GM18526 (cell line): ENCODE results near the gene IFIT2.

ENCODE experiments used
- POLR2A ChIP-seq: IDR thresholded peaks from 3 replicates; pipeline ENCODE4 v1.6.1; 2011; ENCODE audit not compliant: insufficient read length; ENCODE audit errors: extremely low read depth

Gene IFIT2

DNA sequence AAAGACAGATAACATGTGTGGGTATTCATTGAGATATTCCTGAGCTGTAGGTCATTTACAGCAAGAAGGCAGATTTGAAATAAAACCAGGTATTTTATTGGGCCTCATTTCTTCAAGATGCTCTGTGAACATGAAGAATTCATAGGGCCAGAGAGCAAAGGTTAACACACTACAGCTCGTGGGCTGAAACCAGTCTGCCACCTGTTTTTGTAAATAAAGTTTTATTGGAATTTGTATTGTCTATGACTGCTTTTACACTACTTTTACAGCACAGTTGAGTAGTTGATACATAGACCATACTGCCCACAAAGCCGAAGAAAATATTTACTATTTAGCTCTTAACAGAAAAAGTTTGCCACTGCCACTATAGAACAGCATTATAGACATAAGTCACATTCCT is 28.2 kb upstream of the IFIT2 start:
- no peak for TF ChIP-seq POLR2A

DNA sequence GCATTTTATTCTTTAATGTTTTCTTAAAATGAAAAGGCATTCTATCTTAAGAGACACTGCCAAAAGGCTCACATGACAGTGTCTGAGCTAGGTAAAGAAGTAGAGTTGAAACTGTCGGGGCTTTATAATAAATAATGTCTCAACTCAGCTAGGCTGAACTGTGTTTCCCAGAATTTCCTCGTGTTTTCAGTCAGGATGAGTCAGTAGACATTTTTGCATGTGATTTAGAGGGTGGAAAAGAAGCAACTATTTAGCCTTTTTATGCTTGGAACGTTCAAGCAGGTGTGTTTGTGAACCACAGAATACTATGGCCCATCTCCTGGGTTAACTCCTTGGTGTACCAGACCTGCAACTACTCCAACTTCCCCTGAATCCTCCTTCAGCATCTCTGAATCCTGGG is 26.9 kb upstream of the IFIT2 start:
- TF ChIP-seq POLR2A = no peak

DNA sequence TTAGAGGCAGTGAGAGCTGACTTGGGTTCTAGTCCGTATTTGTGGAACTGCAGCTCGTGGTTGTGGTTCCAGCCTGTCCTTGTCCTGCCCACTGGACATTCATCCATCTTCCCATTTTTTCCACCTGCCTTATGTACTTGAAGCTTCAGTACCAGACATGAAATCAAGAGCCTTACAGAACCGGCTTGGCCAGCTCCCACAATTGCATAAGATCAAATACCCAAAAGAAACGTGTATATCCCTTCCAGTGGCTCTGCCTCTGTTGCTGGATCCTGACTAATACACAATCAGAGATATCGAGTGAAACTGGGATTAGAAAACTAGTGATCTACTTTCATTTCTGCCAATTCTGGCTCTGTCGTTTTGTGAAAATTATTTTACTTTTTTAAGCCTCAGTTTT is 26.5 kb upstream of the IFIT2 start:
- no peak for TF ChIP-seq POLR2A

DNA sequence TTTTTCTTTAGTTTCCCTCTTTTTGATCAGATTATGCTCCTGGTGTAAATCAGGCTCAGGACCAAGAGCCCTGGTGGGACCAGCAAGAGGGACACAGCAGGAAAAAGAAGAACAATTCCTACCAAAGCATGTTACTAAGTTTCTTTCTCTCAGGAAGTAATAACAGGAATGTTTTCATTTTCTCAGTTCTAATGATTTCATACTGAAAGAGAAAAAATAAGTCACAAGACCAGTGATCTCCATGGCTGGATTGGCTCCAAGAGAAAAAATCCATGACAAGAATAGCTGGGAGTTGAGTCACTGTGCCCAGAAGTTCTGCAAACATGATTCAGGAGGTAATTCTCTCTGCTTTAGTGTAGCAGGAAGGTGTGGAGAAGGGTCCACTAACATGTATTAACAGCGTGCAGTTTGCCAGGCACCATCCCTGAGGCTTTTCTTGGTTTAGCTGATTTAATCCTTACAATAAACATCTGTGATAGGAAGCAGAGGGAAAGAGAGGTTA is 23.8 kb upstream of the IFIT2 start:
- TF ChIP-seq POLR2A = no peak

DNA sequence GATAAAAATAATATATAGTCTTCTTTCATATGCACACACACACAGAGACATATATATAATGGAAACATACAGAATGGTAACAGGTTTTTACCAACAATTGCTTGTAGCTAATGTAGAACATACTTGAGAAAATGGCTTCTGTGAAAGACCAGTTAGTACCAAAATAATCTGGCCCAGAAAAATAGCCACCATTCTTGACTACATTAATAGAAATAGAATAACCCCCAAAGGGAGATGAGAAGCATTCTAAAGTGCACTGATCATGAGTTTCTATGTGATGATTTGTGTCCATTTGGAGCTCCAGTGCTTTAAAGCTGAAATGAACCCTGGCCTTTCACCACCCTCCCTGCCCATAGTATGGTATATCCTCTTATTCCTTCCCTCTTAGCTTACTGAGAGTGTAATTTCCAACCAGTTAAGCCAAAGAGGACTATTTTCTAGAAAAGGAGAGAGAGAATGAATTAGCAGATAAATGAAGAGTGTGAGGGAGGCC is 22.9 kb upstream of the IFIT2 start:
- no peak for TF ChIP-seq POLR2A

DNA sequence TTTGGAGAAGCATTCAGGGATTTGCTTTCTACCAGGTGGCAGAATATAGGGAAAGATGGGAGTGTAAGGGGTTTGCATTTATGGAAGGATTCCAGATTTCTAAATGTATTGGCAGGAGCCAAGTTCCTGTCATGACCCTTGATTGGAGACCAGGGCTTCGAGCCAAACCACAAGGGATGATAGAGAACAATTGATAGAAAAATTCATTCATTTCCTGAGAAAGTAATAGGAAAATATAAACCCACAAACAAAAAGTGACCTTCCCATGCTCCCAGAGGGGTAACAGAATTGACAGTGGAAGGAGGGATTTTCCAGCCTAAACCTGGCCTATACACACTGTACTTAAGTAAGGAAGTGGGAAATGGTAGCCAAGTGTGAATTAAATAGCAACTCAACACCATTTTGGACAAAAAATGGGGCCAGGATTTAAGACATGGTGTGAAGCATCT is 22.4 kb upstream of the IFIT2 start:
- no peak for TF ChIP-seq POLR2A

DNA sequence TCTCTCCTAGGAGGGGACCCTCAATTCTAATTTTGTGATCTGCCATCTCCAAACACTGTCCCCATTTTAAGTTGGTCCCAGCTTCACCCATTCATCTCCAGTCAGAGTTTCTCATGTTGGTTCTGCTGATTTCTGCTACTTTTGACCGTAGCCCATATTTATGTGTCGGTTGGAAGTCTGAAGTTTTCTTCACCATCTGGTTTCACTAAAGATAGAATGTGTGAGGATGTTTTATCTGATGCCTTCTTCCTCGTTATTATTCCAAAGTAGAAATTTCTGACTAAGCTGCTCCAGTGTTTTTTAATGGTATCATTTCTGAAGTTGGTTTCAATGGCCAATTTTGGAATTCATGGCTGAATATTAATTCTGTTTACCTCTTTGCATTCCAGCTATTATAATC is 21.3 kb upstream of the IFIT2 start:
- no peak for TF ChIP-seq POLR2A

DNA sequence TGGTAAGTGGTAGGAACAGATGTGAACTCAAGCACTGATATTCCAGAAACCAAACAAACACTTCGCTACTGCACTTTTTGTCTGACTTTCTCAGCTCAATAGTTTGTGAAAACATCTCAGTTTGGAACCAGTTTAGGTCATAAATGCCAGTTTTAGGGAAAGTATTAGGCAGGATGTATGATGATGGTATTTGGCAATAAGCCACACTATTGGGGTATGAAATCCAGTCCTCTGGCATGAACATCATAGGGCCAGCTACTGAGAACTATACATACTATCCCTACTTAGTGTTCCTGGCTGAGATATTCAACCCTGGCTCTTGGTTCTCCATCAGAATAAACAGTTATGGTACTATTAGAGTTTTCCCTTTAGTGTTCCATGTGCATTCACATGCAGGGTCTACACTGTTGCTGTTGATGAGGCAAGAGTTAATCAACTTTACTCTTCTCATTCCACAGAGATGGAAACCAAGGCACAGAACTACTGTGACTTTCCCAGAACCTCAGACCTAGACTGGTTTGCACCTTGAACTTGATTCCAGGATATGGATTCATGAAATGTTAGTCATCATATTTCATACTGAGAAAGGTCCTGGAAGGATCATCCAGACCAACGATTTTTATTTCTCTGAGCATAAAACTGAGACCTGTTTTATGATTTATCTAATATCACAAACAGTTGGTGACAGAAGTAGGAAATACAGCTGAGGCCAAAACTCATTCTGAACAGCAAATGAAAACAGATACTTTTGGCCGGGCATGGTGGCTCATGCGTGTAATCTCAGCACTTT is 20.0 kb upstream of the IFIT2 start:
- no peak for TF ChIP-seq POLR2A

DNA sequence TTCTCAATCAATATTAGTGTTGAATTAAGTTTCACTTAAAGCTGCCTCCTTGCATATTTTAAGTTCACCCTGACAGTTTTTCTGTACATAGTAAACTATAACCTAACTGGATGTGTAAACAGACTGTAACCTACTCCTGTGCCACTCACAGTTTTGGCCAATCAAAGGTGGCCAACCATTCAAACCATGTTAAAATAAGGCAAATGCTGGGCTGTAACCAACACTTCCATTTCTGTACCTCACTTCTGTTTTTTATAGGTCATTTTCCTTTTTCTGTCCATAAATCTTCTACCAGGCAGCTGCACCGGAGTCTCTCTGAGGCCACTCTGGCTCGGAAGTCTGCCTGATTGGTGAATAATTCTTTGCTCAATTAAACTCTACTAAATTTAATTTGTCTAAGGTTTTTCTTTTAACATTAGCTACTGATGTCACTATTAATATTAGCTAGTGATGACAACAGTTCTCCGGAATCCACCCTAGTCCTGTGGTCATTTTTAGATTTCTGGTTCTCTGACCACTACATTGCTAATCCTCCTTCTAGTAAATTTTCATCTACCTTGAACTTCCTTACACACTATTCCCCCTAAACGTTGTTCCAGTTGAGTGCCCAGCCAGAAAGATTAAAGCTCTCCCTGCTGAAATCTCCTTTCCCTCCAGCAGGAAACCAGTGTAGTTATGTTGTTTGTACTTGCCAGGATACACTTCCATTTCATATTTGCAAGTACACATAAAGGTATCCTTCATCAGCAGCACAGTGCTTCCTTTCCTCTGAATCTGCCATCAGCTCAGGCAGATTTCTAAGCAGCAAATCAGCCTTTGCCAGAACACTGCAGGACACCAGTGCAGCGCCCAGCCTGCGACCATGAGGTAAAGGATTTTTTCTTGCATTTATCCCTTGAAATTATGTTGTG is 18.6 kb upstream of the IFIT2 start:
- no peak for TF ChIP-seq POLR2A

DNA sequence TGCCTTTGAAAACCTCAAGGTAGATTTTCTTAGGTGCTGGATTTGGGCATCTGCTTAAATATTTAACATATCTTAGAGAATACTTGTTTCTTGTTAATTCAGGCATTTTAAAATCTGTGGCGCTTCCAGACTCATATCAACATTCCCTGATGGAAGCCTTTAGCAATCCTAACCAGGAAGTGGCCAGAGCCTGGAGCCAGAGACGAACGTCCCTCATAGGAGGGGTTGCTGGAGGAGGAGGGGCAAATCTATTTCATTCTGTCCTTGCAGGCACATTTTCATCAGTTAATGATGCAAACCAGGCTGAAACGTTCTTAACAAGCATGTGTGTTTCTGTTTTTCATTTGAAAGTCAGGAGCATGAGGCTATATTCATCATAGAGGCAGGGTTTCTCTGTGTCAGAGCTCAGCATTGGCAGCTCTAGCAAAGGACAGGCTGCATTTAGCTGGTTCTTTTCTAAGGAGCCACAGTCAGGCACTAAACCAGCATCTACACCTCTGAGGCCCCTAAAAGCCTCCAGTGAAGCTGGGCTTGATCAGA is 17.8 kb upstream of the IFIT2 start:
- TF ChIP-seq POLR2A = no peak

DNA sequence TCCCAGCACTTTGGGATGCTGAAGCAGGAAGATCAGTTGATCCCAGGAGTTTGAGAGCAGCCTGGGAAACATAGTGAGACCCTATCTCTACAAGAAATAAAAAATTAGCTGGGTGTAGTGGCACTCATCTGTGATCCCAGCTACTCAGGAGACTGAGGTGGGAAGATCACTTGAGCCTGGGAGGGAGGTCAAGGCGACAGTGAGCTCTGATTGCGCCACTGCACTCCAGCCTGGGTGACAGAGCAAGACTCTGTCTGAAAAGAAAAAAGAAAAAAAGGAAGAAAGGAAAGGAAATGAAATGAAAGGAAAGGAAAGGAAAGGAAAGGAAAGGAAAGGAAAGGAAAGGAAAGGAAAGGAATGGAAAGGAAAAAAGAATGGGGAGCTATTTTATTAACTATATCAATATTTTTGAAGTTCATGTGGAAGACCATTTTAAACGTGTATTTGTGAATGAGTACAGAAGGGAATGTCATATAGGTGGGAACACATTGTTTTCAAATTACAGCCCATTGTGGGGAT is 7.1 kb upstream of the IFIT2 start:
- no peak for TF ChIP-seq POLR2A

DNA sequence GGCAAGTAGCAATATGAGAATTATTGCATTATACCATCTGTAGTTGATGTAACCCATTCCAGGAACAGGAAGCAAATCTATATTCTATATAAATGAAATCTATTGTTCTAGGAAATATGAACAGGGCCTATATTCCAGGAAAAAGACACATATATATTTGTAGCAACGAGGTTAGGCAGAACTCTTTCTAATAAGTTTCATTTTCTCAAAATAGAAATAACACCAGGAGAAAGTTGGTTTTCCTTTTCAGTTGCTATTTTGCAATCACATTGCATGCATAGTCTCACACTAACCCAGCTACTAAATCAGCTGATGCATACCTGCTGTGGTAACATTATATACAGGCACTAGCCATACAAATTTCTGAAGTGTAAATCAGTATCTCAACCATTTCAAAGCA is 6.2 kb upstream of the IFIT2 start:
- TF ChIP-seq POLR2A = no peak

DNA sequence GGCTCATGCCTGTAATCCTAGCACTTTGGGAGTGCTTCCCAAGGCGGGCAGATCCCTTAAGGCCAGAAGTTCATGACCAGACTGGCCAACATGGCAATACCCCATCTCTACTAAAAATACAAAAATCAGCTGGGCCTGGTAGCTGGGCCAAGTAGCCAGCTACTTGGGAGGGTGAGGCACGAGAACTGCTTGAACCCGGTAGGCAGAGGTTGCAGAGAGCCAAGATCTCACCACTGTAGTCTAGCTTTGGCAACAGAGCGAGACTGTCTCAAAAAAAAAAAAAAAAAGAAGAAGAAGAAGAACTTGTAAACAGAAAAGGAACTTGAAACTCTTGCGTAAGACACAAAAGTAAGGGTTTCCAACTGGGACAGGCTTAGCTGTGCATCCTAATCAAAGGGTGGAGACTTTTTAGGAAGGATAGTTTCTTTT is 5.6 kb upstream of the IFIT2 start:
- TF ChIP-seq POLR2A = no peak

DNA sequence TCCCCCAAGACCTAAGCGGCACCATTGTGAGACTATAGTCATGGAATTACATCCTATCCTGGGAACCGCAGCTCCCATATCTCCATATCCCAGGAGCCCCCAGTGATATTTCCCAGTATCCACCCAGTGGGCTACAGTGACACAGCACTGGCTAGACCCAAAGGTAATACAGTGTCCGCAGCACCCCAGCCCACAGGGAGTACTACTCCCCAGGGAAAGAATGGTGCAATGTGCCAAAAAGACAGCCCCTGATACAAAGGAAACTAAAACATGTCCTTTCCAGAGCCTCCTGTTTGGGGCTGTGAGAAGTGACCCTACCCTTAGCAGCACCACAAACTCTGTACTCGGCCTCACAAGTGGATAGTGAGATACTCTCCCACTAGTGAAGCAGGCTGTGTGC is 4.5 kb upstream of the IFIT2 start:
- TF ChIP-seq POLR2A = no peak

DNA sequence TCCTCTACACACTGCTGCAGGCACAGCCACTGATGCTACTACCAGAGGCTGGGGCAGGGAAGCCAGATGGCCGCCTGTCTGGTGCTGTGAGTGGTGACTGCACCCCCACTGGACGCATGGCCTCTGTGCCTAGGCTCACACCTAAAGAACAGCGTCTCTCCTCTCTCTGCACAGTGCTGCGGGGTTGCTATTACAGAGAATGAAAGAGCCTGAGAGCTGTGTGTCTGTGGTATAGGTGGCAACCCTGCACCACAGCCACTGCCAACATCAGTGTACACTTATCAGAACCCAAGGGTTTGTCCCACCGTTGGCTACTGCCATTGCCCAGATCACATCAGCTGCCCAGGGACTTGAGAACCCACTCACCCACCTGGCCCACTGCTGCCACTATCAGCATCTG is 4.1 kb upstream of the IFIT2 start:
- no peak for TF ChIP-seq POLR2A
